H1 (cell line): ENCODE measurements around the gene HES4. TPM values are rescaled to one million over a fixed set of nuclear protein-coding genes. Genes with fewer than 3 reads are reported as not detected.

Source experiments
- EGR1 ChIP-seq: IDR thresholded peaks from 2 replicates; pipeline ENCODE4 v1.6.1; 2011; ENCODE audit warnings: low read depth, low read length, borderline replicate concordance
- HDAC6 ChIP-seq: IDR thresholded peaks from one replicate; pipeline ENCODE4 v1.7.1; 2012; ENCODE audit warnings: low read depth, mild to moderate bottlenecking, inconsistent platforms, low read length, moderate library complexity
- KDM1A ChIP-seq: fragments of 200-600, 300-600 bp; sonication (generic); IDR thresholded peaks from 2 replicates; pipeline ENCODE4 v1.7.1; 2016; ENCODE audit warnings: mild to moderate bottlenecking, low read length, borderline replicate concordance
- KDM4A ChIP-seq: IDR thresholded peaks from one replicate; pipeline ENCODE4 v1.7.1; 2012; ENCODE audit warnings: low read depth, mild to moderate bottlenecking, moderate library complexity, low read length, inconsistent platforms; ENCODE audit not compliant: severe bottlenecking
- MAFK ChIP-seq: IDR thresholded peaks from 2 replicates; pipeline ENCODE4 v1.6.1; 2012; ENCODE audit warnings: low read depth, mild to moderate bottlenecking, improper control_type of control experiment, low read length
- POLR2AphosphoS5 ChIP-seq: IDR thresholded peaks from 2 replicates; pipeline ENCODE4 v1.6.1; 2011; ENCODE audit warnings: low read depth, low read length
- RBBP5 ChIP-seq: IDR thresholded peaks from 2 replicates; pipeline ENCODE4 v1.7.1; 2012; ENCODE audit warnings: low read depth, mild to moderate bottlenecking, inconsistent platforms, low read length, moderate library complexity, borderline replicate concordance
- RNF2 ChIP-seq: fragments of 200-900, 300-1000 bp; sonication (generic); IDR thresholded peaks from 2 replicates; pipeline ENCODE4 v1.7.1; 2016; ENCODE audit warnings: borderline replicate concordance, low read depth, mild to moderate bottlenecking, antibody characterized with exemption, low read length; ENCODE audit not compliant: poor library complexity, severe bottlenecking; ENCODE audit errors: missing control alignments
- RXRA ChIP-seq: IDR thresholded peaks from 2 replicates; pipeline ENCODE4 v1.6.1; 2011; ENCODE audit warnings: low read depth, mild to moderate bottlenecking, low read length, moderate library complexity; ENCODE audit not compliant: insufficient read depth
- SIN3A ChIP-seq, 2 experiments: IDR thresholded peaks in 1 of 2; conservative IDR thresholded peaks in 1 of 2; 2 replicates each; pipeline ENCODE4 v1.6.1; 2011 to 2012; ENCODE audit warnings: low read length in 2 of 2, improper control_type of control experiment in 1 of 2, low read depth in 1 of 2, mild to moderate bottlenecking in 1 of 2
- SIRT6 ChIP-seq: IDR thresholded peaks from one replicate; pipeline ENCODE4 v1.7.1; 2012; ENCODE audit warnings: low read length, inconsistent platforms
- SP1 ChIP-seq: IDR thresholded peaks from 2 replicates; pipeline ENCODE4 v1.6.1; 2011; ENCODE audit warnings: low read depth, low read length
- TAF1 ChIP-seq: IDR thresholded peaks from 2 replicates; pipeline ENCODE4 v1.6.1; 2011; ENCODE audit warnings: mild to moderate bottlenecking, low read depth, low read length
- TCF12 ChIP-seq: IDR thresholded peaks from 2 replicates; pipeline ENCODE4 v1.6.1; 2011; ENCODE audit warnings: low read depth, mild to moderate bottlenecking, low read length
- TEAD4 ChIP-seq: IDR thresholded peaks from 2 replicates; pipeline ENCODE4 v1.6.1; 2012; ENCODE audit warnings: low read depth, low read length, inconsistent platforms, mixed read lengths
- polyA plus RNA-seq, 7 experiments: library from polyadenylated mRNA; depleted of rRNA in 3 of 7; stranded (reverse) in 5 of 7; unstranded in 2 of 7; fragments of >200 nt in 5 of 7; fragments of 200-250 nt in 2 of 7; gene quantifications; 1 replicate in 5 of 7; 2 replicates in 1 of 7; 4 replicates in 1 of 7; pipeline versions ENCODE4 v1.2.1 to v1.2.3, GENCODE V29; 2011 to 2013; ENCODE audit warnings: missing spikeins in 2 of 7, mixed read lengths in 2 of 7
- total RNA-seq: library from RNA; stranded (reverse); fragmentation: NEBNext Ultra II Directional; extraction: Animal tissue kit (Norgen Biotek cat#: 25700); gene quantifications from 2 replicates; pipeline ENCODE4 v1.2.1, GENCODE V29; 2021

The HES4 gene
- total and polyA plus RNA-seq, 2 of the 8 experiments (the other 6 are each of a cell fraction or from before 2014, with no cell fraction given): 2.8 to 3.5 TPM

DNA sequence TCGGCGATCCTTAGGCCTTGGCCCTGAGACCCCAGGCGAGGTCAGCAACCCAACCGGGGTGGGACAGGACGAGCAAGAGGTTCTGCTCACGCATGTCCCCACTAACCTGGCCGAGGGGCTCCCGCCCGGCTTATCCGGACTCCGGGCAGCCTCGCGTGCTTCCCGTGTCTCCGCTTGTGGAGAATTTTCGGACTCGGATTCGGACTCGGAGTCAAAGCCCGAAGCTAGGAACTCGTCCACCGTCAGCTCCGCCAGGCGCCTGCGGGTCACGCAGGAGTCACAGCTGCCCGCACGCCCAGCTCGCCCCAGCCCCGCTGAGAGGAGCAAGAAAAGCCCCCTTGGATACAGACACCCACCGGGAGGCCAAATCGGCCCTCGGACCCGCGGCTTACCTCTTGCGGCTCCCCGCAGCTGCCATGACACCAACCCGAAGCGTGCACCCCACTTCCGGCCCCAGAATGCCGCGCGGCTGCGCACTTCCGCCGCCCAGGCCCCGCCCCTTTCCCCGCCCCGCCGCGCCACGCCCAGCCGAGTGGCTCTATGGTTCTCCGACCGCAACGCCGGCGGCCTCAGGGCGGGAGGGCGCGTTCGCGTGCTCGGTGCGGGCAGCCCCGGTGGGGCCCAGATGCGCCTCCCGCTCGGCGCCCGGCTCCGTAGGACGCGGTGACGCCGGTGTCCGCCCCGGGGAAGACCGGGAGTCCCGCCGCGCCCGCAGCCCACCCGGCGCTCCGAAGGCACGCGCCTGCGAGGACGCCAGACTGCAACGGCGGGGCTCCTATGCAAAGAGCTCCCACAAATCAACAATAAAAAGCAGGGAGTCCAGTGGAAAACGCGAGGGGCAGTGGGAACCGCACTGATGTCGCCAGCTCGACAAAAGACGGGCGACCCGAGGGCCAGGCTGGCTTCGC is 40.8 kb downstream of the HES4 start, which contains the start of gene NOC2L (continued):
- TF ChIP-seq HDAC6: no peak
- TF ChIP-seq SIRT6: no peak
- TF ChIP-seq RBBP5: no peak; the same call in 1 of the 2 replicates
- no peak for TF ChIP-seq TEAD4
- no peak for TF ChIP-seq TCF12
- no peak for TF ChIP-seq EGR1
- no peak for TF ChIP-seq RNF2
- peak; percentile 89 for TF ChIP-seq KDM1A
- peak; percentile 51; the same call in 1 of the 2 replicates for TF ChIP-seq TAF1
- peak; percentile 72 for TF ChIP-seq KDM4A
- TF ChIP-seq MAFK: no peak
- no peak for TF ChIP-seq RXRA
- no peak for TF ChIP-seq SP1
- TF ChIP-seq SIN3A (conservative IDR thresholded peaks at IDR 0.05 in 1 of 2, IDR thresholded peaks at IDR 0.05 in 1 of 2; ENCODE audit: low read depth in 1 of 2, low read length in 2 of 2): peak; percentile 32 to 81; a peak in 2 of 4 replicates
- no peak; the same call in 1 of the 2 replicates for TF ChIP-seq POLR2AphosphoS5
